ENCODE results near the gene PRPF40B. TPM values are rescaled to one million over a fixed set of nuclear protein-coding genes. Genes with fewer than 3 reads are reported as not detected.

The PRPF40B gene
- total RNA-seq, 1 donor from 2014 or later, result 19.9 TPM

GRCh38 chr12:49672301-49673217 lies 49.2 kb downstream of the PRPF40B start:
- peaks cover 60% of the 10 kb centered on the region for H3K4me1 ChIP-seq
- intact Hi-C loops (cut with DNase I), result no loop called here
- no peaks in the 10 kb centered on the region for H3K27me3 ChIP-seq
- no peak overlapping the region for H3K4me3 ChIP-seq
- no peak for TF ChIP-seq CTCF (IDR thresholded peaks at IDR 0.05)
- ATAC-seq (no peak), DNase-seq (no peak)
- H3K9me3 ChIP-seq, result no peaks in the 10 kb centered on the region
- H3K36me3 ChIP-seq, result no peaks in the 10 kb centered on the region
- H3K27ac ChIP-seq, result peak overlapping the region; percentile 91

- Histone ChIP-seq H3K27me3 (no peaks in the 10 kb centered on the region), H3K4me1 (peaks cover 60% of the 10 kb centered on the region), H3K27ac (peak overlapping the region; percentile 91), H3K36me3 (no peaks in the 10 kb centered on the region), H3K9me3 (no peaks in the 10 kb centered on the region), H3K4me3 (no peak overlapping the region)
- ATAC-seq (peak; percentile 96), DNase-seq (peak; percentile 91)
- intact Hi-C loops (cut with DNase I), result no loop called here
- TF ChIP-seq CTCF (IDR thresholded peaks at IDR 0.05), result peak; percentile 48
These were observed 50.3 kb downstream of the PRPF40B start for GRCh38 chr12:49673446-49674317.

- no peaks in the 10 kb centered on the region for H3K9me3 ChIP-seq
- H3K36me3 ChIP-seq, result no peaks in the 10 kb centered on the region
- peak overlapping the region; percentile 91 for H3K27ac ChIP-seq
- intact Hi-C loops (cut with DNase I), result no loop called here
- H3K4me1 ChIP-seq, result peaks cover 60% of the 10 kb centered on the region
- ATAC-seq (no peak), DNase-seq (no peak)
- H3K27me3 ChIP-seq, result no peaks in the 10 kb centered on the region
- no peak overlapping the region for H3K4me3 ChIP-seq
- no peak for TF ChIP-seq CTCF (IDR thresholded peaks at IDR 0.05)
These were observed 51.1 kb downstream of the PRPF40B start for GRCh38 chr12:49674318-49674981.

GRCh38 chr12:49675137-49675536 lies 51.8 kb downstream of the PRPF40B start:
- TF ChIP-seq CTCF (IDR thresholded peaks at IDR 0.05), result no peak
- no peak for ATAC-seq

GRCh38 chr12:49678711-49679110 lies 55.4 kb downstream of the PRPF40B start:
- no peak for TF ChIP-seq CTCF (IDR thresholded peaks at IDR 0.05)
- Histone ChIP-seq H3K27me3 (no peaks in the 10 kb centered on the region), H3K36me3 (no peaks in the 10 kb centered on the region), H3K4me3 (no peak overlapping the region), H3K27ac (no peak overlapping the region), H3K9me3 (no peaks in the 10 kb centered on the region), H3K4me1 (peaks cover 20% of the 10 kb centered on the region)
- DNase-seq, result no peak
- no peak for ATAC-seq
- intact Hi-C loops (cut with DNase I), result no loop called here

More at GRCh38 chr12:49675137-49675536, 51.8 kb downstream of the PRPF40B start:
- H3K27ac ChIP-seq, result peak overlapping the region; percentile 91
- H3K9me3 ChIP-seq, result no peaks in the 10 kb centered on the region
- no peaks in the 10 kb centered on the region for H3K27me3 ChIP-seq
- no peaks in the 10 kb centered on the region for H3K36me3 ChIP-seq
- peaks cover 56% of the 10 kb centered on the region for H3K4me1 ChIP-seq
- H3K4me3 ChIP-seq, result no peak overlapping the region
- intact Hi-C loops (cut with DNase I), result no loop called here
- DNase-seq, result no peak
